HFF-Myc (cell line): Measurements from ENCODE around the gene ECPAS.

Source experiments
- DNase-seq: peaks from one replicate; pipeline ENCODE4 v3.0.0-alpha.2; 2011; ENCODE audit warnings: low read depth; ENCODE audit errors: extremely low read depth
- H3K4me3 ChIP-seq: replicated peaks from 2 replicates; pipeline ENCODE4 v1.5.1; 2011; ENCODE audit warnings: low read depth, mild to moderate bottlenecking, control low read depth, low read length
- CTCF ChIP-seq: IDR thresholded peaks from 2 replicates; pipeline ENCODE4 v1.5.1; 2012; ENCODE audit warnings: mild to moderate bottlenecking, low read depth, low read length, control low read depth; ENCODE audit errors: missing control alignments

Gene ECPAS

GRCh38 chr9:111440226-111440625 is 44.0 kb downstream of the ECPAS start:
- DNase-seq = no peak
- no peak for TF ChIP-seq CTCF
- H3K4me3 ChIP-seq = no peak overlapping the region

GRCh38 chr9:111438541-111439235 is 45.5 kb downstream of the ECPAS start:
- H3K4me3 ChIP-seq = no peak overlapping the region
- TF ChIP-seq CTCF = no peak
- no peak for DNase-seq

GRCh38 chr9:111436571-111436970 is 47.6 kb downstream of the ECPAS start:
- TF ChIP-seq CTCF = no peak
- no peak overlapping the region for H3K4me3 ChIP-seq
- no peak for DNase-seq

- TF ChIP-seq CTCF = no peak
- no peak for DNase-seq
- no peak overlapping the region for H3K4me3 ChIP-seq
Observed at GRCh38 chr9:111433082-111433481, 51.1 kb downstream of the ECPAS start.

GRCh38 chr9:111431684-111432083 is 52.5 kb downstream of the ECPAS start:
- DNase-seq = no peak
- no peak for TF ChIP-seq CTCF
- no peak overlapping the region for H3K4me3 ChIP-seq

GRCh38 chr9:111429175-111429574 is 55.0 kb downstream of the ECPAS start:
- TF ChIP-seq CTCF = no peak
- DNase-seq = no peak
- no peak overlapping the region for H3K4me3 ChIP-seq

- TF ChIP-seq CTCF = no peak
- H3K4me3 ChIP-seq = no peak overlapping the region
- DNase-seq = peak; percentile 11
Observed at GRCh38 chr9:111427186-111427585, 57.0 kb downstream of the ECPAS start.
